T-helper 2 cell (primary cell): ENCODE data around the gene CAPS.

Experiments used
- DNase-seq, 5 experiments: peaks; one replicate each; pipeline versions ENCODE4 v3.0.0 to v3.0.0-alpha.2; 2012 to 2022

CAPS gene

DNA sequence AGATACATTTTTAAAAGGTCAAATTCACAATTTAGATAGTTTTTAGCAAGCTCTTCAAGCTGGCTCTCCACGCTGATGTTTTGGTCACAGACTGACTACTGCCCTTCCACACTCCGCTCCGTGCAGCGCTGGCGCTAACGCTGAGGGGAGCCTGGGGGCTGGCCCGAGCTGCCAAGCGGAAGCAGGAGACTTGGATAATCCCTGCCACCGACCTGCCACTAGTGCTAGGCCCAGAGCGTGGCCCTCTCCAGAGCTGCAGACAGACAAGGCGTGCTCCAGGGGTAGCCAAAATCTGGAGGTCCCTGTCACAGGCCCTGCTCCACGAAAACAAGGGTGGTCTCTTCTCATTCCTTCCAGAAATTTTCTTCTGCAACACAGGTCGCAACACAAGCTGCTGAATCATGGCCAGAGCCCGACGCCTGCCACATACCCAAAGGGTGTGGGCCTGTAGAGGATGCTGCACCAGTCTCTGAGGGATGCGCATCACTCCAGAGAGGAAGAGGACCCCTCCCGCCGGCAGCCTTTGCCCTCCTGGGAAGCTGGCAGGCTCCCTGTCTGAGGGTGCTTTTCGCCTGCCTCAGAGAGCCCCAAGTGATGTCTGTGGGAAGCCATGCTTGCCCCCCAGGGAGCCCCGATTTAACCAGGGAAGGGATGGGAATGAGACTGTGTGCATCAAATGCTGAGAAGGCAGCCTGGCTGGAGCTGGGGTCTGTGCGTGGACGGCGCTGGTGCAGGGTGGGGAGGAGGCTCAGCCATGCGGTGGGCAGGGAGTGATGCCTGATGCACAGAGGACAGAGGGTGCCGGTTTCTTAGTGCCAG is 21.6 kb downstream of the CAPS start:
- DNase-seq: no peak

DNA sequence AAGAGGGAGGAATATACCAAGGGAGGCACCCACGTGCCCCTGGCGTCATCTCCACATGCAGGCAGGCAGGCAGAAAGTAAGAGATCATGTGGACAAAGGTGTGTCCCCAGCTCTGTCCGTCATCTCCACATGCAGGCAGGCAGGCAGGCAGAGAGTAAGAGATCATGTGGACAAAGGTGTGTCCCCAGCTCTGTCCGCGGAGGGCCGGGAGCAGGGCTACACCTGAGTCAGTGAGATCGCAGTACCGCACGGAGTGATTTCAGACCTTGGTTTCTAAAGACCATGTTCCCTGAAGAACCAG is 22.2 kb downstream of the CAPS start:
- no peak for DNase-seq

DNA sequence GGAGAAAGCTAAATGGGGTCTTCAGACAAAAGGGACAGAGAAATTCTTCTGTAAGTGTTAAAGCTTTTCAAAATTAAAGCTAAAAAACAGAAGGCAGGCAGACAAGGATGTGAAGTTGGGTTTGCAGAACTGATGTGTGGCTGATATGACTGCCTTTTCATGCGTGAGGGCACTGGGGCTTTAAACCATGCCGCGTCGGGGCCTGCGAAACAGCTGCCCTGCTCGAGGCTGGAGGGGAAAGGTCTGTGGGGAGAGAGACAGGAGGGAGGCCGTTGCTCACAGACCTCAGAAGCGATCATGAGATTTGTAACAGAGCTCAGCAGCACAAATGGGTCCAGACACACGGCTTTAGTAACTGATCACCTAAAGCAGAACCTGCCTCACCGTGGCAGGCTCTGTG is 23.5 kb downstream of the CAPS start:
- DNase-seq: no peak

- DNase-seq: no peak
Measured at GRCh38 chr19:5940260-5941208, 26.5 kb downstream of the CAPS start.

DNA sequence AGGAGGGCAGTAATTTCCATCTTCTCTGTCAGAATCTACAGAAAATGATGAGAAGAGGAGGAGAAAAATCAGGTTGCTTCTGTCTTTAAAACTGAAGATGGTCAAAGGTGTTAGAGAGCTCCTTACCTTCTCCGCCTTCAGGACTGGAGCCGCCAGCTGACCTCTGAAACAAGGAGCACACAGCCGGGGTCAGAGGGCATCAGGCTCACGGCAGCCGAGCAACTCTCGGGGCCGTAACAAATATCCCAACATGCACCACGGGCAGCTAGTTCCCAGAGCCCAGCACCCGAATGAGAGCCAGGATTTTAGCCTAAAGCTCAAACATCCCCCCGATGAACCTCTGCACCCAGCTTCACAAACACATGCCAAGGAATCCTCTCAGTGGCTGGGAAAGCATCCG is 27.6 kb downstream of the CAPS start:
- DNase-seq: no peak

GRCh38 chr19:5943045-5943444 is 29.0 kb downstream of the CAPS start:
- DNase-seq: no peak

DNA sequence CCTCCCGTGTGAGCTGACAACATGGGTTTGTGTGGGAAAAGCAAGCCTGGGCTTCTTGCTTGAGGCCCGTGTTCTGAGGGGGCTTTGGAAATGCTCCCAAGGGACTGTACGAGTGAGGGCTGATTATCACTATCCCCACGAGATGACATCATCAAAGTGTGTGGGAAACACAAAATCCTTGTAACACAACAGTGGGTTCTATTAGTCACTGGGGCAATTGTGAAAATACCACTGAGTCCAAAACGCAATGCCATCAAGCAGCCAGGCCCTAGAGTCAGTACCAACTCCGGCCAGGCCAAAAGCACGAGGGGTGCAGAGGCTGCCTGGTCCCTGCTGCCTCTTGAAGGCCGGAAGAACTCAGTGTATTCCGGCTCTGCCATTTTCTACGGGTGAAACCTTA is 29.6 kb downstream of the CAPS start:
- DNase-seq: no peak

GRCh38 chr19:5947435-5947834 is 33.4 kb downstream of the CAPS start:
- no peak for DNase-seq

- peak in 1 of 5 experiments; percentile 17 for DNase-seq
Measured at GRCh38 chr19:5948752-5949564, 34.9 kb downstream of the CAPS start.

- peak in 2 of 5 experiments; percentile 15 to 40 for DNase-seq
Measured at GRCh38 chr19:5949792-5950305, 35.8 kb downstream of the CAPS start.

DNA sequence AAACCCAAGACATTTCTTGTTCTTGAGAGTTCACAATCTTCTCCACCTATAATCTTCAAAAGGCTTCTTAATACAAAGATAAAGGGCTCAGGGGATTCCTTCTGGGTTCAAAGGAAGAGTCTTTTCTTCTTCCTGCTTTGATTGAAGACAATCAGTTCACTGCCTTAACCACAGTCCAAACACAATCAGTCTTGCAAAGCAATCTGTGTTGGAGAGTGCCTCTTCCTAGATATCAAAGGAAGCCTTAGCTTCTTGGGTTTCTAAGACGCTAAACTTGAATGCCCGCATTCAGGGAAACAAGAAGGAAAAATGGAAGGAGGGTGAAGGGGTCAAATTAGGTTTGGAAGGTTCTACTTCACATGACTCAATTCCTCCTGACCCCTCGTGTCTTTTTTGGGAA is 36.7 kb downstream of the CAPS start:
- DNase-seq: no peak

GRCh38 chr19:5951338-5951861 is 37.3 kb downstream of the CAPS start:
- no peak for DNase-seq

- DNase-seq: no peak
Measured at GRCh38 chr19:5952193-5953029, 38.4 kb downstream of the CAPS start.

DNA sequence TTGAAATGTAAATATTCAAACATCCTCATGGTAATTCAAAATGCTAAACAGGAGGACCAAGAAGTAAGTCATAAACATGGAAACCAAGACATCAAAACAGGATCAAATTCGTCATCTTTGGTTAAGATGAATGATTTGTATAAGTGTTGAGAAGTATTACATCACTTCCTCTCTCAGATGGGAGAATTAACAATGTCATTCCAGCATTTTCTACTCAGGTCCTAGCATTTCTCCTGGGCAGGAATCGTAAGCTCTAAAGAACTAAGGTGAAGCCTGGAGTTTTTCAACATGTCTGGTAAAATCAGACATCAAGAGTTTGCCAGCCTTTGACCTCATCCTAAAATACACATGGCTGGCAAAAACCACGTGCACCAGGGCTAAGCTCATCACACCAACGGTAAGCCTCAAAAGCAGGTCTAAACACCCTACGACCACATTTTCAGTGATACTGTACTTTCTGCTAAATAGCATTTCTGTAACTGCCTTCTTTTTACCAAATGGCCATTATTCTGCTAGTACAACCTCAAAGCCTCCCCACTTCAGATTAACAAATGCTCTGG is 39.1 kb downstream of the CAPS start:
- peak in 1 of 5 experiments; percentile 70 for DNase-seq

DNA sequence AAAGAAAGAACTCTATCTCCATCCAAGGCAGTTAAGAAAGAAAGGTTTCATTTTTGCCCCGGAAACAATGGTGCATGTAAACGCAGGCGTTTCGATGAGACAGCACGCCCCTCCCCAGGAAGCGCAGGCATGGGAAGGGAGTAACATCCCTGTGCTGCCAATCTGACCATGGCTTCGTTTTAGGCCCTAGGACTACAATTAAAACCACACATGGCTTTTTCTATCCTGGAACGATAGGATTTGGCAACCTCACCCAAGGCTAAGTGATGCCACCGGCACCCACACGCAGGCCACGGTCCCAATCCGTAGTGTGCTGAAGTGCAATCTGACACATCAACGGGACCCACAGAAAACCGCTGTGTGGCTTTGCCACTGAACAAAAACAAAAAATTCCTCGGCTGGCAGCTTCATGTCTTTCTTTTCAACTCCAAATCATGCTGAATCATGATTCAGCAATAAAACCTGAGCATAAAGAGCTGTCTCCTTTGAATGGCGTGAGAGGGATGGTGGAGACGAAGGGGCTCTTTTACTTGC is 39.7 kb downstream of the CAPS start:
- peak in 1 of 5 experiments; percentile 52 for DNase-seq

GRCh38 chr19:5954293-5954692 is 40.2 kb downstream of the CAPS start:
- no peak for DNase-seq

DNA sequence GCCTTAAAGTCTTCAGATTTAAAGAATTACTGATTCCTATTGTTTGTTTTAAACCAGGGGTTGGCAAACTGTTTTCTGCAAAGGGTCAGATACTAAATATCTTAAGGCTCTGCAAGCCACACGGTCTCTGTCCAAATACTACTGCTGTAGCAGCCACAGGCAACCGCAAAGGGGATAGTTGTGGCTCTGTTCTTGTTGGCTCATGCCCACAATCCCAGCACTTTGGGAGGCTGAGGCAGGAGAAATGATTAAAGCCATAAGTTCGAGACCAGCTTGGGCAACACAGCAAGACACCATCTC is 41.5 kb downstream of the CAPS start:
- no peak for DNase-seq

DNA sequence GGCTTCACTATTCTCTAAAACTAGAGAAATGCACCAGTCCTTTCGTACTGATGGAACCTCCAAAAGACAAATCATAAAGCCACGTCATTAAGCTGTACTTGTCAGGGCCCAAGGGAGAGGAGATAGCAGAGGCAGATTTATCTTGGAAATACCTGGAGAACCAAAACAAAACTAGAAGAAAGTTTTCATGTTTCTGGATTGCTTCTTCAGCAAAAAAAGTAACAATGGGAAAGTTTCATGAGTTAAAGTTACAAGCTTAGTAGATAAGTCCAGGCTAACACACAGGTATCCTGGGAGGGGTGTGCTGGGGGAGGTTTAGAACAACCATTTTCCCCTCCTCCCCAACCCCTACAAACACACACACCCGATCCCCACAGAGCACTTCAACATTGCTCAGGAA is 42.3 kb downstream of the CAPS start:
- DNase-seq: no peak

GRCh38 chr19:5956728-5957127 is 42.7 kb downstream of the CAPS start:
- no peak for DNase-seq

- no peak for DNase-seq
Measured at GRCh38 chr19:5957170-5957569, 43.1 kb downstream of the CAPS start.
